A673 (cell line): ENCODE measurements around the gene METTL18.

Experiments
- CTCF ChIP-seq: fragments of 300-800, 200-600 bp; sonication (generic); conservative IDR thresholded peaks from 2 replicates; pipeline ENCODE4 v1.5.1; 2017; ENCODE audit warnings: low read depth, mild to moderate bottlenecking, antibody characterized with exemption, low read length, moderate library complexity, mixed read lengths
- EZH2 ChIP-seq: fragments of 200-600 bp; sonication (generic); IDR thresholded peaks from 2 replicates; pipeline ENCODE4 v1.6.1; 2017; ENCODE audit warnings: borderline replicate concordance, low read depth, mild to moderate bottlenecking, mixed read lengths, antibody characterized with exemption, low read length; ENCODE audit not compliant: poor library complexity, severe bottlenecking

DNA sequence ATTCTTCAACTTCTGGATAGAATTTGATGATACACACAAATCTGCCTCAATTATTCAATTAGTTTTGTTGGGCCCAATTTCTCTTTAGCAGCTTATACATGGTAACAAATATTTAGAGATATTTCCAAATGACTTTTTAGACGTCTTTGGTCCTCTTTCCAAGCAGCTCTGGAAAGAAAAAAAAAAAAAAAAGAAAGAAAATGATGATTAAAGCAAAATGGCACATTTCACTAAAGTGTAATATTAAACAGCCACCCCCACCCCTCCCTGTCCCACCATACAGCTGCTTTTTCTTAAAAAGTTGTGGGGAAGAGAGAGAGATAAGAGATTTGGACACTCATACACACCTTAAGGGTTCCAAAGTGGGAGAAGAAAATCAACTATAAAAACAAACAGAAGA, 977 bp downstream of the METTL18 start:
- TF ChIP-seq CTCF (no peak), EZH2 (no peak)
